ENCODE results near the gene DPYSL5. TPM values are rescaled to one million over a fixed set of nuclear protein-coding genes. Genes with fewer than 3 reads are reported as not detected.
"Not testable (repeated sequence)": the region's sequence is repeated elsewhere in the genome, so short reads cannot be mapped to it uniquely, and the experiment has no call there.

Gene DPYSL5
- total RNA-seq, 2 donors from 2014 or later: 0.24 to 0.35 TPM

DNA sequence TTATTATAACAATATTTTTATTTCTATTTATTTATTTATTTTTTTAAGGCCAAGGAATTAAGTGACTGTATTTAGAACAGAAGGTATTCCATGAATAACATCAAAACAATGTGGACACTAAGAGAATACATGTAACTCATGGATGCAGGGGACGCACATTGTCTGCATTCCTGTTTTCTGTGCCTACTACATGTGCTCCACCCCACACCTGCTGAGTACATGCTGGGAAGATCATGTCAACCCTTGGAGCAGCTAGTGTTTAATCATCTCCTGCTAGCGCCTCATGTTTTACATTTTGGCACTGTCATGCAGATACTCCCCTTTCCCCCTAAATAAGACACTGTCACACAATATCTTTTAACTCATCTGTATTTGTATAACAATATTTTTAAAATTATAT lies 29.3 kb downstream of the DPYSL5 start:
- Histone ChIP-seq H3K27me3 (no peaks in the 10 kb centered on the region), H3K27ac (no peak overlapping the region), H3K9me3 (no peaks in the 10 kb centered on the region), H3K36me3 (no peaks in the 10 kb centered on the region), H3K4me1 (no peaks in the 10 kb centered on the region), H3K4me3 (no peak overlapping the region), H3K9ac (ENCODE audit: low read depth in 2 of 2, low read length in 2 of 2) (no peak overlapping the region)
- intact Hi-C loops (cut with DNase I): no loop called here
- TF ChIP-seq, protein P1, sequence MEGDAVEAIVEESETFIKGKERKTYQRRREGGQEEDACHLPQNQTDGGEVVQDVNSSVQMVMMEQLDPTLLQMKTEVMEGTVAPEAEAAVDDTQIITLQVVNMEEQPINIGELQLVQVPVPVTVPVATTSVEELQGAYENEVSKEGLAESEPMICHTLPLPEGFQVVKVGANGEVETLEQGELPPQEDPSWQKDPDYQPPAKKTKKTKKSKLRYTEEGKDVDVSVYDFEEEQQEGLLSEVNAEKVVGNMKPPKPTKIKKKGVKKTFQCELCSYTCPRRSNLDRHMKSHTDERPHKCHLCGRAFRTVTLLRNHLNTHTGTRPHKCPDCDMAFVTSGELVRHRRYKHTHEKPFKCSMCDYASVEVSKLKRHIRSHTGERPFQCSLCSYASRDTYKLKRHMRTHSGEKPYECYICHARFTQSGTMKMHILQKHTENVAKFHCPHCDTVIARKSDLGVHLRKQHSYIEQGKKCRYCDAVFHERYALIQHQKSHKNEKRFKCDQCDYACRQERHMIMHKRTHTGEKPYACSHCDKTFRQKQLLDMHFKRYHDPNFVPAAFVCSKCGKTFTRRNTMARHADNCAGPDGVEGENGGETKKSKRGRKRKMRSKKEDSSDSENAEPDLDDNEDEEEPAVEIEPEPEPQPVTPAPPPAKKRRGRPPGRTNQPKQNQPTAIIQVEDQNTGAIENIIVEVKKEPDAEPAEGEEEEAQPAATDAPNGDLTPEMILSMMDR (IDR thresholded peaks at IDR 0.05): no peak
- no peak for DNase-seq

DNA sequence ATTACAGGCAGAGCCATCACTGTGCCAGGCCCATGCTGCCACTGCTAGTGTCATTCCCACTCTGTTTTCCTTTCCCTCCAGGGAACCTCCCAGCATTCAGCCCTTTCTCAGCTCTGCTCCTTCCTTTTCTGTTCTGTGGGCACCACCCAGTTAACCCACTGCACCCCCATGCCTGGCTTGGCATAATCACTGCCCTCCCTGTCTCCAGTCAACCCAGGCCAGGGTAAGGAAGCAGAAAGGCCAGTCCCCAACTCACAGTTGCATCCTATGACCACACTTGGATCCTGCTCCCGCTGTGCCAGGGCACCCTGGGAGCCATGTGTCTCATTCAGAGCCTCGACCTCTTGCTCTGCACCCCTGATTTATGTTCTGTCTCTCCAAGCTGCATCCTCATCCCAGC lies 32.2 kb downstream of the DPYSL5 start:
- Histone ChIP-seq H3K9ac (ENCODE audit: low read depth in 2 of 2, low read length in 2 of 2) (no peak overlapping the region), H3K4me3 (no peak overlapping the region), H3K4me1 (no peaks in the 10 kb centered on the region), H3K27me3 (no peaks in the 10 kb centered on the region), H3K36me3 (no peaks in the 10 kb centered on the region), H3K9me3 (no peaks in the 10 kb centered on the region), H3K27ac (no peak overlapping the region)
- intact Hi-C loops (cut with DNase I): no loop called here
- DNase-seq: no peak
- TF ChIP-seq, protein P1 (IDR thresholded peaks at IDR 0.05): no peak

DNA sequence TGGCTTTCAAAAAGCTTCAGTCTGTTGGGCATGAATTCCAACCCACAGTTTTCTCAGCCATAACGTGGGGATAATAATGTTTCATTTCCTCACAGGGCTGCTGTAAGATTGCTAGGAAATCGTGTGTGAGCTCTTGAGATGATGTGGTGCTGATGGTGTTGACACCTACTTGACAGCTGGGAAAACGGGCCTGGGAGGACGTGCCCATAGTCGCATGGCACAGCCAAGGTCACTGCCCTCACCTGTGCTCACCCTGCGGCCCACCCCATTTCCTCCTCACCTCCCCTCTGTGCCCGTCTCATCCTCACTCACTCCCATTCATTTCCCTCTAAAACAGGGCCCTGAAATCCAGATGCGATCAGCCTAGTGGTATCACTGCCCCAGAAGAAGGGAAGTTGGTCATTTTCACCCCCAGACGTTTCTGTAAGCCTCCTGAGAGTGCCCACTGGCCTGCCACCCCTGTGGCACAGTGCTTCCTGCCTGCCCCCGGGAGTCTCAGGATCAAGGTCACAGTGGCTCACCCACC lies 33.0 kb downstream of the DPYSL5 start:
- H3K27ac ChIP-seq: no peak overlapping the region
- intact Hi-C loops (cut with DNase I): no loop called here
- DNase-seq: no peak
- H3K4me1 ChIP-seq: no peaks in the 10 kb centered on the region
- no peaks in the 10 kb centered on the region for H3K9me3 ChIP-seq
- TF ChIP-seq, protein P1 (IDR thresholded peaks at IDR 0.05): no peak
- H3K27me3 ChIP-seq: no peaks in the 10 kb centered on the region
- H3K36me3 ChIP-seq: no peaks in the 10 kb centered on the region
- H3K4me3 ChIP-seq: no peak overlapping the region
- no peak overlapping the region for H3K9ac ChIP-seq (ENCODE audit: low read depth in 2 of 2, low read length in 2 of 2)

GRCh38 chr2:26882220-26882619 lies 34.3 kb downstream of the DPYSL5 start:
- H3K4me3 ChIP-seq; H3K9ac ChIP-seq (ENCODE audit: low read depth in 2 of 2, low read length in 2 of 2); intact Hi-C loops (cut with DNase I); H3K4me1 ChIP-seq; H3K27me3 ChIP-seq; H3K9me3 ChIP-seq; H3K27ac ChIP-seq; DNase-seq; H3K36me3 ChIP-seq: not testable (repeated sequence)

- no peaks in the 10 kb centered on the region for H3K27me3 ChIP-seq
- H3K4me1 ChIP-seq: no peaks in the 10 kb centered on the region
- no peaks in the 10 kb centered on the region for H3K36me3 ChIP-seq
- DNase-seq: no peak
- H3K27ac ChIP-seq: no peak overlapping the region
- no peak overlapping the region for H3K9ac ChIP-seq (ENCODE audit: low read depth in 2 of 2, low read length in 2 of 2)
- no peaks in the 10 kb centered on the region for H3K9me3 ChIP-seq
- intact Hi-C loops (cut with DNase I): no loop called here
- no peak overlapping the region for H3K4me3 ChIP-seq
- TF ChIP-seq, protein P1 (IDR thresholded peaks at IDR 0.05): no peak
These were observed 36.0 kb downstream of the DPYSL5 start for GRCh38 chr2:26883956-26884355.

- no peak overlapping the region for H3K9ac ChIP-seq (ENCODE audit: low read depth in 2 of 2, low read length in 2 of 2)
- TF ChIP-seq, protein P1 (IDR thresholded peaks at IDR 0.05): no peak
- DNase-seq: no peak
- H3K9me3 ChIP-seq: no peaks in the 10 kb centered on the region
- H3K27me3 ChIP-seq: no peaks in the 10 kb centered on the region
- no peak overlapping the region for H3K27ac ChIP-seq
- intact Hi-C loops (cut with DNase I): no loop called here
- no peak overlapping the region for H3K4me3 ChIP-seq
- no peaks in the 10 kb centered on the region for H3K36me3 ChIP-seq
- no peaks in the 10 kb centered on the region for H3K4me1 ChIP-seq
These were observed 36.6 kb downstream of the DPYSL5 start for GRCh38 chr2:26884486-26884885.

Measured in colonic mucosa (tissue), 4 donors.